Left kidney (tissue), 2 donors: ENCODE measurements around the gene WNT4. TPM values are rescaled to one million over a fixed set of nuclear protein-coding genes. Genes with fewer than 3 reads are reported as not detected.
"Not testable (repeated sequence)": the region's sequence is repeated elsewhere in the genome, so short reads cannot be mapped to it uniquely, and the experiment has no call there.

Source experiments
- DNase-seq: peaks from one replicate; pipeline ENCODE4 v3.0.0-alpha.2; 2013
- polyA plus RNA-seq: library from polyadenylated mRNA; unstranded; fragments of 120-200 nt; gene quantifications from one replicate; pipeline ENCODE4 v1.2.1, GENCODE V29; 2013; ENCODE audit not compliant: insufficient read length

The WNT4 gene
- polyA plus RNA-seq, 1 donor = 6.7 TPM

DNA sequence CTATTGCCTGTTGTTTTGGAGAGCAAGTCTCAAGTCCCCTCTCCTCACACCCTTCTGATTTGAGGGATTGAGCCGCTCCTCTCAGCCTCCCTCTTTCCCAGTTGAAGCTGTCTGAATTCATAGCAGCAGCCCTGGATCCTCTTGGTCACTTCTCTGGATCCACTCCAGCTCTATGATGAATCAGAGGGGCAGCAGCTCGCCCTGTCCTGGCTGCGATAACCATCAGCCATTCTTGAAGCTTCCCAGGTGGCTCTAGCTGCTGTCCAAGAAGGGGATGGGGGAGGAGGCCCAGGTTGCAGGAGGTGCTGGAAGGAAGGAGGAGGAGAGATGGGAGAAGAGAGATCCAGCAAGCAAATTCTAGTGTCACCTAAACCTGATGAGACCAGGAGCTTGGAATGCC is 31.3 kb downstream of the WNT4 start:
- no peak for DNase-seq

- no peak for DNase-seq
These were observed 31.8 kb downstream of the WNT4 start for GRCh38 chr1:22111115-22111514.

DNA sequence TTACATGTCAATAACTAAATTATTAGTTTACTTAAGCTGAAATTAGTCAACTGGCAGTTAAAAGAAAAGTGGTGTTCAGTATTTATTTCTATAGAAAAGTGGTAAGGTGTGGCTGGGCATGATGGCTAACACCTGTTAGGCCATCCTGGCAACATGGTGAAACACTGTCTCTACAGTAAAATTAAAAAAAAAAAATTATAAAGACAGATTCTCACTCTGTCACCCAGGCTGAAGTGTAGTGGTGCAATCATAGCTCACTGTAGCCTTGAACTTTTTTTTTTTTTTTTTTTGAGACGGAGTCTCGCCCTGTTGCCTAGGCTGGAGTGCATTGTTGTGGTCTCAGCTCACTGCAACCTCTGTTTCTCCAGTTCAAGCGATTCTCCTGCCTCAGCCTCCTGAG is 32.9 kb downstream of the WNT4 start:
- DNase-seq = no peak

- peak; percentile 67 for DNase-seq
These were observed 34.4 kb downstream of the WNT4 start for GRCh38 chr1:22108339-22109105.

- DNase-seq = no peak
These were observed 35.8 kb downstream of the WNT4 start for GRCh38 chr1:22107126-22107525.

- DNase-seq = peak; percentile 60
These were observed 37.2 kb downstream of the WNT4 start for GRCh38 chr1:22105611-22106207.

DNA sequence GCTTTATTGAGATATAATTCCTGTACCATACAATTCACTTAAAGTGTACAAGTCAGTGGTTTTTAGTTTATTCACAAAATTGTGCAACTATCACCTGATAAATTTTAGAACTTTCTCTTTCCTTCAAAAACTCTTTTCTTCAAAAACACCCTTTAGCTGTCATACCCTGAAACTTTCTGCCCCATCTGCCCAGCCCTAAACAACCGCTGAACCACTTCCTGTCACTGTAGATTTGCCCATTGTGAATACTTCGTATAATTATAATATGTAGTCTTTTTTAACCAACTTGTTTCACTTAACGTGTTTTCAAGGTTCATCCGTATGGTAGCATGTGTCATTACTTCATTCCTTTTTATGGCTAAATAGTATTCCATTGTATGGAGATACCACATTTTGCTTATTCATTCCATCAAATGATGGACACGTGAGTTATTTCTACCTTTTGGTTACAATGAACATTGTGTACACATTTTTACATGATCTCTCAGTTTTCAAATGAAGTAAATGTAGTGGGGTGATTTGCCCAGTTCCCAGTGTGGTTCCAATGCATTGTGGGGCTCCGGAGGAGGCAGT is 37.9 kb downstream of the WNT4 start:
- DNase-seq = no peak

DNA sequence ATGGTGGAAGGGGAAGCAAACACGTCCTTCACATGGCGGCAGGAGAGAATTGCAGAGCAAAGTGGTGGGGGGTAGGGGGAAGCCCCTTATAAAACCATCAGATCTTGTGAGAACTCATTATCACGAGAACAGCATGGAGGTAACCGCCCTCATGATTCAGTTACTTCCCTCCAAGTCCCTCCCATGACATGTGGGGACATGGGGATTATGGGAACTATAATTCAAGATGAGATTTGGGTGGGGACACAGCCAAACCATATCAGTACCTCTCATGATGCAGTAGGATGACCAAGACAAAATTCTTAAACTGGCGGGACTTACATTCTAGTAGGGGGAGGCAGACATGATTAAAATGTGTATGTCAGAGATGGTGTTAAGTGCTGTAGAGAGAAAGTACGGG is 38.8 kb downstream of the WNT4 start:
- no peak for DNase-seq

DNA sequence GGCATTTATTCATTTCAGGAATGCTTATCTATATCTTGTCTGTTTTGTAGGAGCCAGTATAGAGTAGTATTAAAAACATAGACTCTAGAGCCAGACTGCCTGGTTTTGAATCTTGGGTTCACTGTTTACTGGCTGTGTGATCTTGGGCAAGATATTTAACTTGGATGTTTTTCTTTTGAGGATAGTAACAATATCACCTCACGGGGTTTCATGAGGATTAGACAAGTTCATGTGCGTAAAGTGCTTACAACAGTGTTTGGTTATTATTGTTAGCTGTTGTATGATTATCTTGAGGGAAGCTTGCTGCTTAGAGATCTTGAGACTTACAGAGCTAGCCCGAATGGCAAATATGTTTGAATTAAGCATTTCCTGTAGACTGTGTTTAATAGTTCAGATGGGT is 40.2 kb downstream of the WNT4 start:
- no peak for DNase-seq

DNA sequence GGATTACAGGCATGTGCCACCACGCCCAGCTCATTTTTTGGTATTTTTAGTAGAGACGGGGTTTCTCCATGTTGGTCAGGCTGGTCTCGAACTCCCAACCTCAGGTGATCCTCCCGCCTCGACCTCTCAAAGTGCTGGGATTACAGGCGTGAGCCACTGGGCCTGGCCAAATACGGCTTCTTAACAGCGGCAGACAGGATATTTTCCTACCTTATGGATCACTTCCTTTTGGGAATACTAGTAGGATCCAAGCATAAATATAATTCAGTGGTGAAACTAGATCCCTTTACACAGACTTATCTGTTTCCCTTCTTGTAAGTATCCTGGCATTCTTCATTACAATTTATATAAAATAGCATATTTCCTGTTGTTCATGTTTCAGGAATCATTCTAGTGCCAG is 40.9 kb downstream of the WNT4 start:
- DNase-seq = no peak

DNA sequence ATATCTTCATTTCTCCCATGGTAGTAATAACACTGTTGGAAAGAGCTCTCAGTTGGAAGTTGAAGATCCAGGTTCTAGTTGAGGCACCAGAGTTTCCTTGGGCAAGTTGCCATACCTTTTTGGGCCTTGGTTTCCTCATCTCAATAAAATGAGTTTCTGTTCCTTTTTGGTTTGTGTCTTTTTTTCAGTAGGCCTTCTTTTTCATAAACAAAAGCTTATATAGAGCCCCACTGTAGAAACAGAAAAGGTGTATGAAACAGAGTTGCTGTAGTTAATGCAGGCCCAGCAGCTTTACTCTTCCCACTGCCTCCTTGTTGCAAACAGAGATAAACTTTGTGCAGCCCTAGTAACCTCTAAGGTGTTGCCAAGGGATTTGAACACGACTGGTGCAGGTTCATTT is 41.7 kb downstream of the WNT4 start:
- no peak for DNase-seq

DNA sequence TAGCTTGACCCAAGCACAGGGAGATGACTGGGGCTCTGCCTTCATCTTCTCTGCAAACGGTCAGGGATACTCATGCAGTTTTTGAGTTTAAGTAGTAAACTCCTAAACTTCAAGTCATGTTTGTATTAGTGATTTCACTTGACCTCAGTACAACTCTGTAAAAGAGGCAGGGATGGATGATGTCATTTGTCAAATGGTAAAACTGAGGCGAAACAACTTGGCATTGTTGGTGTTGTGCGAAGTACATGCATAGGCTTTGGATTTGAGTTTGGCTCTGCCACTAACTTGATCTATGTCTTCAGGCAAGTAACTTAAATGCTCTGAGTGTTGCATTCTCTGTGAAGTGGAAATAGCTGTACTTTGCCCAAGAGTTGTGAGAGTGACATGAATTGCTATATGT is 42.7 kb downstream of the WNT4 start:
- no peak for DNase-seq

- no peak for DNase-seq
These were observed 44.1 kb downstream of the WNT4 start for GRCh38 chr1:22098752-22099151.

- no peak for DNase-seq
These were observed 46.4 kb downstream of the WNT4 start for GRCh38 chr1:22096463-22096862.

GRCh38 chr1:22096036-22096435 is 46.9 kb downstream of the WNT4 start:
- DNase-seq = no peak

GRCh38 chr1:22093513-22093912 is 49.4 kb downstream of the WNT4 start:
- DNase-seq = no peak

DNA sequence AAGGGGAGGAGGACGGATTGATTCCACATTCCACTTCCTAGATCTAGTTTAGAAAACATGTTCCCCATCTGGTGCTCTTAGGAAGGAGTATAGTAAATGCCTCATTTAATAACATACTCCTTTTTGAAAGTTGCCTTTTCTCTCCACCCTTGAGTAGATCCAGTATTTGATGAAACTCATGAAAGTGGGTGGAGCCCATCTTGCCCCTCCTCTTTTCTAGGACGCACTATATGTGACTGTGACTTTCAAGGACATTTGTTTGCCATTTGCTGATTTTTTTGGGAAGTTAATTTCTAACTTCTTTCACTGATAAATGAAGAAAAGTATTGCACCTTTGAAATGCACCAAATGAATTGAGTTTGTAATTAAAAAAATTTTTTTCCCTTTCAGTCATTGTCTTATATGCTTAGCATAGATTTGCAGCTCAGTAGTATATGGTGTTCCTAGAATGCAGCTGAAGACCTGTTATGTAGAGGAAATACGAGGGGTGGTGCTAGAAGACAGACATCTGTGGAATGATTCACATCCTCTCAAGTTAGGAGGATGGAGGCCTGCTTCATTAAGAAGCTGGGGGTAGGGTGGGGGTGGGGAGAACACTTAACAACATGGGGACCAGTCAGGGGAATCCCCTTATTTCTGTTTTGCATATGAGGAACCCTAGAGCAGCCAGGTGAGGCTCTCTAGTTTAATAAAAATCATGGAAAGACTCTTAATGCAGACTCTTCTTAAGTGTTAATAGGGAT is 50.7 kb downstream of the WNT4 start:
- DNase-seq = not testable (repeated sequence)

DNA sequence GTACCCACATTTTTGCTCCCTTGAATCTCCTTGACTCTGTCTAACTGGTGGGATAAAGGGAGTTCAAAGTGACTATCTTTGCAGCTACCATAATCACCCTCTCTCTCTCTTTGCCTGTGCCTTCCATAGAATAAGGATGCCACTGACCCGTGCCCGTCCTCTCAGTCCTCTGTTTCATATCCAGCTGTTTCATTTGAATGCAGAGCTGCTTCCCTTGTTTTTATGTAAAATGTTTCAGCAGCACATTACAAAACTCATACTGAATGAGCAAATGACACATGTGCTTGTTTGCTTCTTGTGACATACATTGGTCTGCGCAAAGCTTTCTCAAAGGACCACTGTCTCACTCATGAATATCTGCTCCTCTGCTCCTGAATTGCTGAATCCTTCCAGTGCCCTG is 52.0 kb downstream of the WNT4 start:
- no peak for DNase-seq

GRCh38 chr1:22089787-22090186 is 53.1 kb downstream of the WNT4 start:
- DNase-seq = no peak

- no peak for DNase-seq
These were observed 53.7 kb downstream of the WNT4 start for GRCh38 chr1:22089134-22089571.

- no peak for DNase-seq
These were observed 54.6 kb downstream of the WNT4 start for GRCh38 chr1:22088331-22088730.

DNA sequence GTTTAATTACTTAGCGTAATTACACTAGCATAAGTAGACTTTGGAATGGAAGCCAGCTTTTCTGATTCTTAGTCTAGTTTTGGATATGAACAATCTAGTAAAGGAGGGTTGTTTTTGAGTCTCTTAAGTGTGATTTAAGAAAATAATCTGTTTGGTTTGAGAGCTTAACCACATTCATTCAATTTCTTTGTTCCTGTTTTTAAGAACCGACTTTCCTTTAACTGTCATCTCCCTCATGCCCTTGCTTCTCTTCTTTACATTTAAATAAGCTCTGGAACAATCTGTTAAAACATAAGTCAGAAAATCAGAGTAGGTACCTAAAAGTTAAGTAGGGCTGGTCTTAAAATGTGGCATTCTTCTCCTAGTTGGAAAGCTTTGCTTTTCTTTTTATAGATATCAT is 62.7 kb downstream of the WNT4 start:
- DNase-seq = no peak

GRCh38 chr1:22078133-22078532 is 64.8 kb downstream of the WNT4 start:
- no peak for DNase-seq
